ENCODE measurements around the gene KERA. TPM values are rescaled to one million over a fixed set of nuclear protein-coding genes. Genes with fewer than 3 reads are reported as not detected.

KERA gene
- total RNA-seq, 1 experiment from 2014 or later: not detected

GRCh38 chr12:91052026-91052425, 5.8 kb downstream of the KERA start:
- no peak overlapping the region for H3K9ac ChIP-seq (ENCODE audit: extremely low read depth, insufficient read length, low read length)
- no peaks in the 10 kb centered on the region for H3K27me3 ChIP-seq (ENCODE audit: insufficient read depth, low read length)
- H4K8ac ChIP-seq (replicated peaks; ENCODE audit: insufficient read length, low read depth, low read length): no peak overlapping the region
- H2BK12ac ChIP-seq (ENCODE audit: insufficient read length, low read depth, low read length): no peak overlapping the region
- no peaks in the 10 kb centered on the region for H3K9me3 ChIP-seq (ENCODE audit: control insufficient read depth, low read depth, low read length)
- no peak overlapping the region for H2AFZ ChIP-seq (ENCODE audit: low read length)
- no peak for DNase-seq
- H3K18ac ChIP-seq (ENCODE audit: insufficient read length, low read depth, low read length): no peak overlapping the region
- Mint-ChIP-seq H3K4me1 (no peaks in the 10 kb centered on the region), H3K4me3 (no peak overlapping the region), H3K9me3 (no peaks in the 10 kb centered on the region), H3K36me3 (ENCODE audit: insufficient read depth in 1 of 3, low read depth in 3 of 3) (no peaks in the 10 kb centered on the region), H3K27me3 (ENCODE audit: low read depth) (no peaks in the 10 kb centered on the region; the same call in 1 of the 2 replicates), H3K27ac (no peak overlapping the region)
- H3K79me2 ChIP-seq (ENCODE audit: insufficient read depth, low read length): no peaks in the 10 kb centered on the region
- H3K27ac ChIP-seq (ENCODE audit: insufficient read length, low read depth, low read length): no peak overlapping the region
- no peak overlapping the region for H3K4me2 ChIP-seq (ENCODE audit: insufficient read depth, insufficient read length, low read length)
- H4K91ac ChIP-seq (ENCODE audit: insufficient read length, low read depth, low read length): no peak overlapping the region
- H3K56ac ChIP-seq (ENCODE audit: insufficient read length, low read depth, low read length): no peak overlapping the region
- TF ChIP-seq, protein P1, sequence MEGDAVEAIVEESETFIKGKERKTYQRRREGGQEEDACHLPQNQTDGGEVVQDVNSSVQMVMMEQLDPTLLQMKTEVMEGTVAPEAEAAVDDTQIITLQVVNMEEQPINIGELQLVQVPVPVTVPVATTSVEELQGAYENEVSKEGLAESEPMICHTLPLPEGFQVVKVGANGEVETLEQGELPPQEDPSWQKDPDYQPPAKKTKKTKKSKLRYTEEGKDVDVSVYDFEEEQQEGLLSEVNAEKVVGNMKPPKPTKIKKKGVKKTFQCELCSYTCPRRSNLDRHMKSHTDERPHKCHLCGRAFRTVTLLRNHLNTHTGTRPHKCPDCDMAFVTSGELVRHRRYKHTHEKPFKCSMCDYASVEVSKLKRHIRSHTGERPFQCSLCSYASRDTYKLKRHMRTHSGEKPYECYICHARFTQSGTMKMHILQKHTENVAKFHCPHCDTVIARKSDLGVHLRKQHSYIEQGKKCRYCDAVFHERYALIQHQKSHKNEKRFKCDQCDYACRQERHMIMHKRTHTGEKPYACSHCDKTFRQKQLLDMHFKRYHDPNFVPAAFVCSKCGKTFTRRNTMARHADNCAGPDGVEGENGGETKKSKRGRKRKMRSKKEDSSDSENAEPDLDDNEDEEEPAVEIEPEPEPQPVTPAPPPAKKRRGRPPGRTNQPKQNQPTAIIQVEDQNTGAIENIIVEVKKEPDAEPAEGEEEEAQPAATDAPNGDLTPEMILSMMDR (conservative IDR thresholded peaks at IDR 0.05): no peak
- no peak overlapping the region for H3K23ac ChIP-seq (ENCODE audit: insufficient read length, low read depth, low read length)
- H2BK20ac ChIP-seq (ENCODE audit: low read depth, low read length, poor library complexity, severe bottlenecking): no peak overlapping the region
- H3K4ac ChIP-seq (ENCODE audit: low read depth, low read length): no peak overlapping the region
- H2AK5ac ChIP-seq (ENCODE audit: insufficient read length, low read length): no peak overlapping the region
- no peak overlapping the region for H4K5ac ChIP-seq (ENCODE audit: insufficient read length, low read depth, low read length)
- no peaks in the 10 kb centered on the region for H3K23me2 ChIP-seq (ENCODE audit: insufficient read length, low read depth, low read length, poor library complexity, severe bottlenecking)
- no peak overlapping the region for H2BK5ac ChIP-seq (ENCODE audit: insufficient read length, low read length)
- no peak overlapping the region for H3T11ph ChIP-seq (ENCODE audit: low read length)
- H4K20me1 ChIP-seq (ENCODE audit: control insufficient read depth, insufficient read depth, insufficient read length): no peaks in the 10 kb centered on the region
- H3K14ac ChIP-seq (ENCODE audit: insufficient read depth, low read length): no peak overlapping the region
- no peak overlapping the region for H2BK15ac ChIP-seq (ENCODE audit: low read depth, low read length)
- no peaks in the 10 kb centered on the region for H3K4me1 ChIP-seq (ENCODE audit: insufficient read depth, low read length)
- no peaks in the 10 kb centered on the region for H3K79me1 ChIP-seq (ENCODE audit: insufficient read depth, low read depth, low read length, poor library complexity, severe bottlenecking)
- H2BK120ac ChIP-seq (ENCODE audit: low read depth, low read length, poor library complexity, severe bottlenecking): no peak overlapping the region

Measured in H9 (cell line).